ENCODE measurements around the gene LRRC9.
"Not testable (repeated sequence)": the region's sequence is repeated elsewhere in the genome, so short reads cannot be mapped to it uniquely, and the experiment has no call there.

The LRRC9 gene

GRCh38 chr14:60091550-60092525 is 171.9 kb downstream of the LRRC9 start, which contains the start of gene PCNX4:
Gene PCNX4 (plus strand): TSS chr14:60091923. CDS start chr14:60107639, 15,716 bp downstream.
- Histone ChIP-seq H3K9me3 (ENCODE audit: control insufficient read depth, insufficient read depth, low read length) (no peaks in the 10 kb centered on the region), H3K27ac (ENCODE audit: low read length) (no peak within 1 kb of the TSS), H3K36me3 (ENCODE audit: control insufficient read depth, insufficient read depth, low read length) (no peaks in the 10 kb centered on the region), H3K4me1 (ENCODE audit: control insufficient read depth, insufficient read depth, low read length) (peaks cover 2% of the 10 kb centered on the region; the same call in 1 of the 2 replicates), H3K4me3 (ENCODE audit: low read length) (peak within 1 kb of the TSS; percentile 57), H3K27me3 (ENCODE audit: control insufficient read depth, insufficient read depth, low read length) (no peaks in the 10 kb centered on the region)
- WGBS (ENCODE audit: insufficient coverage, insufficient read length) = no CpG with 5 or more reads among the region's 88 CpGs
- peak; percentile 88 for DNase-seq (ENCODE audit: low read depth, low spot score)

GRCh38 chr14:60092526-60092920 is 172.6 kb downstream of the LRRC9 start:
- peaks cover 2% of the 10 kb centered on the region; the same call in 1 of the 2 replicates for H3K4me1 ChIP-seq (ENCODE audit: control insufficient read depth, insufficient read depth, low read length)
- H3K27me3 ChIP-seq (ENCODE audit: control insufficient read depth, insufficient read depth, low read length) = no peaks in the 10 kb centered on the region
- H3K27ac ChIP-seq (ENCODE audit: low read length) = no peak overlapping the region
- H3K4me3 ChIP-seq (ENCODE audit: low read length) = peak overlapping the region; percentile 57
- H3K36me3 ChIP-seq (ENCODE audit: control insufficient read depth, insufficient read depth, low read length) = no peaks in the 10 kb centered on the region
- no CpG with 5 or more reads among the region's 14 CpGs for WGBS (ENCODE audit: insufficient coverage, insufficient read length)
- H3K9me3 ChIP-seq (ENCODE audit: control insufficient read depth, insufficient read depth, low read length) = no peaks in the 10 kb centered on the region
- no peak for DNase-seq (ENCODE audit: low read depth, low spot score)

- Histone ChIP-seq H3K9me3 (ENCODE audit: control insufficient read depth, insufficient read depth, low read length) (peaks cover 1% of the 10 kb centered on the region; the same call in 1 of the 2 replicates), H3K27me3 (ENCODE audit: control insufficient read depth, insufficient read depth, low read length) (no peaks in the 10 kb centered on the region), H3K4me1 (ENCODE audit: control insufficient read depth, insufficient read depth, low read length) (peaks cover 2% of the 10 kb centered on the region; the same call in 1 of the 2 replicates), H3K4me3 (ENCODE audit: low read length) (peak overlapping the region; percentile 57; the same call in 1 of the 2 replicates), H3K36me3 (ENCODE audit: control insufficient read depth, insufficient read depth, low read length) (no peaks in the 10 kb centered on the region; the same call in 1 of the 2 replicates), H3K27ac (ENCODE audit: low read length) (no peak overlapping the region)
- DNase-seq (ENCODE audit: low read depth, low spot score) = no peak
- no CpG with 5 or more reads among the region's 3 CpGs for WGBS (ENCODE audit: insufficient coverage, insufficient read length)
Observed at GRCh38 chr14:60093080-60093479, 173.1 kb downstream of the LRRC9 start.

- H3K36me3 ChIP-seq (ENCODE audit: control insufficient read depth, insufficient read depth, low read length) = no peaks in the 10 kb centered on the region; the same call in 1 of the 2 replicates
- peaks cover 1% of the 10 kb centered on the region; the same call in 1 of the 2 replicates for H3K9me3 ChIP-seq (ENCODE audit: control insufficient read depth, insufficient read depth, low read length)
- H3K27ac ChIP-seq (ENCODE audit: low read length) = no peak overlapping the region
- no peak for DNase-seq (ENCODE audit: low read depth, low spot score)
- peaks cover 2% of the 10 kb centered on the region; the same call in 1 of the 2 replicates for H3K4me1 ChIP-seq (ENCODE audit: control insufficient read depth, insufficient read depth, low read length)
- no peak overlapping the region for H3K4me3 ChIP-seq (ENCODE audit: low read length)
- no peaks in the 10 kb centered on the region for H3K27me3 ChIP-seq (ENCODE audit: control insufficient read depth, insufficient read depth, low read length)
Observed at GRCh38 chr14:60093606-60094005, 173.7 kb downstream of the LRRC9 start.

- no CpG with 5 or more reads among the region's 5 CpGs for WGBS (ENCODE audit: insufficient coverage, insufficient read length)
Observed at GRCh38 chr14:60094306-60094897, 174.5 kb downstream of the LRRC9 start.

GRCh38 chr14:60095231-60095630 is 175.3 kb downstream of the LRRC9 start:
- Histone ChIP-seq H3K9me3 (ENCODE audit: control insufficient read depth, insufficient read depth, low read length) (peaks cover 1% of the 10 kb centered on the region; the same call in 1 of the 2 replicates), H3K36me3 (ENCODE audit: control insufficient read depth, insufficient read depth, low read length) (no peaks in the 10 kb centered on the region; the same call in 1 of the 2 replicates), H3K27ac (ENCODE audit: low read length) (no peak overlapping the region), H3K4me1 (ENCODE audit: control insufficient read depth, insufficient read depth, low read length) (peaks cover 2% of the 10 kb centered on the region; the same call in 1 of the 2 replicates), H3K27me3 (ENCODE audit: control insufficient read depth, insufficient read depth, low read length) (no peaks in the 10 kb centered on the region), H3K4me3 (ENCODE audit: low read length) (no peak overlapping the region)
- no peak for DNase-seq (ENCODE audit: low read depth, low spot score)

More at GRCh38 chr14:60094306-60094897, 174.5 kb downstream of the LRRC9 start:
- Histone ChIP-seq H3K4me3 (ENCODE audit: low read length) (no peak overlapping the region), H3K27me3 (ENCODE audit: control insufficient read depth, insufficient read depth, low read length) (no peaks in the 10 kb centered on the region), H3K9me3 (ENCODE audit: control insufficient read depth, insufficient read depth, low read length) (peaks cover 1% of the 10 kb centered on the region; the same call in 1 of the 2 replicates), H3K36me3 (ENCODE audit: control insufficient read depth, insufficient read depth, low read length) (no peaks in the 10 kb centered on the region; the same call in 1 of the 2 replicates), H3K27ac (ENCODE audit: low read length) (no peak overlapping the region), H3K4me1 (ENCODE audit: control insufficient read depth, insufficient read depth, low read length) (peaks cover 2% of the 10 kb centered on the region; the same call in 1 of the 2 replicates)
- DNase-seq (ENCODE audit: low read depth, low spot score) = no peak

- no peak for DNase-seq (ENCODE audit: low read depth, low spot score)
Observed at GRCh38 chr14:60095781-60096450, 176.0 kb downstream of the LRRC9 start.

GRCh38 chr14:60097974-60098373 is 178.0 kb downstream of the LRRC9 start:
- no peak for DNase-seq (ENCODE audit: low read depth, low spot score)
- Histone ChIP-seq H3K4me1 (ENCODE audit: control insufficient read depth, insufficient read depth, low read length) (peaks cover 2% of the 10 kb centered on the region; the same call in 1 of the 2 replicates), H3K27me3 (ENCODE audit: control insufficient read depth, insufficient read depth, low read length) (no peaks in the 10 kb centered on the region), H3K27ac (ENCODE audit: low read length) (no peak overlapping the region), H3K9me3 (ENCODE audit: control insufficient read depth, insufficient read depth, low read length) (peaks cover 1% of the 10 kb centered on the region; the same call in 1 of the 2 replicates), H3K36me3 (ENCODE audit: control insufficient read depth, insufficient read depth, low read length) (no peaks in the 10 kb centered on the region; the same call in 1 of the 2 replicates), H3K4me3 (ENCODE audit: low read length) (no peak overlapping the region)
- WGBS (ENCODE audit: insufficient coverage, insufficient read length) = no CpG with 5 or more reads among the region's 6 CpGs

More at GRCh38 chr14:60095781-60096450, 176.0 kb downstream of the LRRC9 start:
- Histone ChIP-seq H3K4me1 (ENCODE audit: control insufficient read depth, insufficient read depth, low read length) (peaks cover 2% of the 10 kb centered on the region; the same call in 1 of the 2 replicates), H3K4me3 (ENCODE audit: low read length) (no peak overlapping the region), H3K36me3 (ENCODE audit: control insufficient read depth, insufficient read depth, low read length) (no peaks in the 10 kb centered on the region; the same call in 1 of the 2 replicates), H3K27ac (ENCODE audit: low read length) (no peak overlapping the region), H3K27me3 (ENCODE audit: control insufficient read depth, insufficient read depth, low read length) (no peaks in the 10 kb centered on the region), H3K9me3 (ENCODE audit: control insufficient read depth, insufficient read depth, low read length) (peaks cover 1% of the 10 kb centered on the region; the same call in 1 of the 2 replicates)
- WGBS (ENCODE audit: insufficient coverage, insufficient read length) = no CpG with 5 or more reads among the region's 3 CpGs

- WGBS (ENCODE audit: insufficient coverage, insufficient read length) = no CpG with 5 or more reads among the region's 7 CpGs
- not testable (repeated sequence) for H3K36me3 ChIP-seq (ENCODE audit: control insufficient read depth, insufficient read depth, low read length); H3K27me3 ChIP-seq (ENCODE audit: control insufficient read depth, insufficient read depth, low read length); DNase-seq (ENCODE audit: low read depth, low spot score); H3K4me3 ChIP-seq (ENCODE audit: low read length); H3K27ac ChIP-seq (ENCODE audit: low read length); H3K4me1 ChIP-seq (ENCODE audit: control insufficient read depth, insufficient read depth, low read length); H3K9me3 ChIP-seq (ENCODE audit: control insufficient read depth, insufficient read depth, low read length)
Observed at GRCh38 chr14:60099855-60100254, 179.9 kb downstream of the LRRC9 start.

GRCh38 chr14:60101786-60102185 is 181.8 kb downstream of the LRRC9 start:
- Histone ChIP-seq H3K4me3 (ENCODE audit: low read length) (no peak overlapping the region), H3K36me3 (ENCODE audit: control insufficient read depth, insufficient read depth, low read length) (no peaks in the 10 kb centered on the region; the same call in 1 of the 2 replicates), H3K9me3 (ENCODE audit: control insufficient read depth, insufficient read depth, low read length) (peaks cover 1% of the 10 kb centered on the region; the same call in 1 of the 2 replicates), H3K4me1 (ENCODE audit: control insufficient read depth, insufficient read depth, low read length) (no peaks in the 10 kb centered on the region), H3K27ac (ENCODE audit: low read length) (no peak overlapping the region), H3K27me3 (ENCODE audit: control insufficient read depth, insufficient read depth, low read length) (no peaks in the 10 kb centered on the region)
- WGBS (ENCODE audit: insufficient coverage, insufficient read length) = no CpG with 5 or more reads among the region's 1 CpG
- no peak for DNase-seq (ENCODE audit: low read depth, low spot score)
